ENCODE results near the gene MRTFA.
A peak's percentile ranks its signal among the peaks of the same experiment; 100 is the strongest.
"Not testable (repeated sequence)": the region's sequence is repeated elsewhere in the genome, so short reads cannot be mapped to it uniquely, and the experiment has no call there.

Gene MRTFA

GRCh38 chr22:40636380-40637182 lies at the start of gene MRTFA:
TSS of gene MRTFA (minus strand) at chr22:40636719.
- DNase-seq (ENCODE audit: low spot score), result peak; percentile 100

- no peak for DNase-seq (ENCODE audit: low spot score)
Observed at GRCh38 chr22:40685406-40685805, 48.9 kb upstream of the MRTFA start.

GRCh38 chr22:40684728-40685127 lies 48.2 kb upstream of the MRTFA start:
- no peak for DNase-seq (ENCODE audit: low spot score)

GRCh38 chr22:40681451-40681850 lies 44.9 kb upstream of the MRTFA start:
- no peak for DNase-seq (ENCODE audit: low spot score)

- DNase-seq (ENCODE audit: low spot score), result no peak
Observed at GRCh38 chr22:40680819-40681183, 44.3 kb upstream of the MRTFA start.

GRCh38 chr22:40679964-40680818 lies 43.7 kb upstream of the MRTFA start:
- no peak for DNase-seq (ENCODE audit: low spot score)

GRCh38 chr22:40679249-40679963 lies 42.9 kb upstream of the MRTFA start, which contains the start of gene MCHR1:
TSS of gene MCHR1 (plus strand) at chr22:40679484. CDS start at chr22:40679653, 169 bp downstream.
- no peak for DNase-seq (ENCODE audit: low spot score)

- DNase-seq (ENCODE audit: low spot score), result no peak
Observed at GRCh38 chr22:40678493-40679248, 42.2 kb upstream of the MRTFA start.

- DNase-seq (ENCODE audit: low spot score), result no peak
Observed at GRCh38 chr22:40676644-40677043, 40.1 kb upstream of the MRTFA start.

GRCh38 chr22:40676166-40676565 lies 39.6 kb upstream of the MRTFA start:
- not testable (repeated sequence) for DNase-seq (ENCODE audit: low spot score)

- no peak for DNase-seq (ENCODE audit: low spot score)
Observed at GRCh38 chr22:40674274-40674673, 37.8 kb upstream of the MRTFA start.

GRCh38 chr22:40673017-40673416 lies 36.5 kb upstream of the MRTFA start:
- no peak for DNase-seq (ENCODE audit: low spot score)

GRCh38 chr22:40671796-40672360 lies 35.4 kb upstream of the MRTFA start:
- DNase-seq (ENCODE audit: low spot score), result no peak

- no peak for DNase-seq (ENCODE audit: low spot score)
Observed at GRCh38 chr22:40671369-40671768, 34.9 kb upstream of the MRTFA start.

GRCh38 chr22:40670058-40670457 lies 33.5 kb upstream of the MRTFA start:
- no peak for DNase-seq (ENCODE audit: low spot score)

GRCh38 chr22:40668611-40669411 lies 32.3 kb upstream of the MRTFA start:
- no peak for DNase-seq (ENCODE audit: low spot score)

GRCh38 chr22:40666151-40666848 lies 29.8 kb upstream of the MRTFA start:
- no peak for DNase-seq (ENCODE audit: low spot score)

- DNase-seq (ENCODE audit: low spot score), result no peak
Observed at GRCh38 chr22:40665312-40665711, 28.8 kb upstream of the MRTFA start.

- no peak for DNase-seq (ENCODE audit: low spot score)
Observed at GRCh38 chr22:40661671-40662070, 25.2 kb upstream of the MRTFA start.

- DNase-seq (ENCODE audit: low spot score), result no peak
Observed at GRCh38 chr22:40660730-40661129, 24.2 kb upstream of the MRTFA start.
